Amygdala (tissue), 56 donors: ENCODE data around the gene SPX.

Source experiments
- DNase-seq, 56 donors: peaks; one replicate each; lab custom pipeline; 2025; lab: John Stamatoyannopoulos, UW

Gene SPX

GRCh38 chr12:21529456-21529855 lies 3.4 kb downstream of the SPX start:
- no peak for DNase-seq

GRCh38 chr12:21538061-21538653 lies 12.1 kb downstream of the SPX start:
- DNase-seq = no peak

GRCh38 chr12:21539797-21540196 lies 13.7 kb downstream of the SPX start:
- DNase-seq = no peak

GRCh38 chr12:21541773-21542172 lies 15.7 kb downstream of the SPX start:
- DNase-seq = no peak

GRCh38 chr12:21542403-21542802 lies 16.3 kb downstream of the SPX start:
- no peak for DNase-seq

- no peak for DNase-seq
These were observed 17.1 kb downstream of the SPX start for GRCh38 chr12:21543151-21543550.

GRCh38 chr12:21545557-21545956 lies 19.5 kb downstream of the SPX start:
- no peak for DNase-seq

GRCh38 chr12:21546716-21547115 lies 20.6 kb downstream of the SPX start:
- DNase-seq = no peak

- DNase-seq = no peak
These were observed 21.3 kb downstream of the SPX start for GRCh38 chr12:21547437-21547836.

GRCh38 chr12:21551841-21552465 lies 25.9 kb downstream of the SPX start:
- DNase-seq = peak in 13 of 56 donors; percentile 0 to 44 (median 10)

GRCh38 chr12:21552635-21553328 lies 26.7 kb downstream of the SPX start:
- no peak for DNase-seq

GRCh38 chr12:21553329-21553675 lies 27.2 kb downstream of the SPX start:
- DNase-seq = no peak

- DNase-seq = no peak
These were observed 32.1 kb downstream of the SPX start for GRCh38 chr12:21558100-21558679.

GRCh38 chr12:21559855-21560569 lies 33.9 kb downstream of the SPX start:
- DNase-seq = no peak

- DNase-seq = no peak
These were observed 35.1 kb downstream of the SPX start for GRCh38 chr12:21561158-21561557.

- no peak for DNase-seq
These were observed 36.8 kb downstream of the SPX start for GRCh38 chr12:21562859-21563258.

GRCh38 chr12:21566223-21566906 lies 40.3 kb downstream of the SPX start:
- DNase-seq = no peak

- no peak for DNase-seq
These were observed 40.9 kb downstream of the SPX start for GRCh38 chr12:21566907-21567394.

- DNase-seq = no peak
These were observed 42.0 kb downstream of the SPX start for GRCh38 chr12:21568115-21568514.

- no peak for DNase-seq
These were observed 45.0 kb downstream of the SPX start for GRCh38 chr12:21571046-21571445.
